ENCODE measurements around the gene ZNF638.

GRCh38 chr2:71292159-71292558 lies 39.4 kb upstream of the ZNF638 start:
- TF ChIP-seq CTCF (IDR thresholded peaks at IDR 0.05; ENCODE audit: low read depth, low read length) (no peak), EZH2phosphoT487 (IDR thresholded peaks at IDR 0.05; ENCODE audit: low read depth) (no peak)

All from OCI-LY3 (cell line).